HUES64 (cell line): ENCODE data around the gene SDK1.

ENCODE experiments used
- H3K27ac ChIP-seq: 2 replicates; pipeline ENCODE4 v1.7.0; 2013; ENCODE audit warnings: low read depth, low read length, inconsistent platforms
- H3K27me3 ChIP-seq: 2 replicates; pipeline ENCODE4 v1.6.1; 2013; ENCODE audit warnings: mild to moderate bottlenecking, low read length; ENCODE audit not compliant: insufficient read depth
- H3K36me3 ChIP-seq: 2 replicates; pipeline ENCODE4 v1.6.1; 2013; ENCODE audit warnings: mild to moderate bottlenecking, low read length; ENCODE audit not compliant: insufficient read depth
- H3K4me1 ChIP-seq: 2 replicates; pipeline ENCODE4 v1.6.1; 2013; ENCODE audit warnings: mild to moderate bottlenecking, low read length, moderate library complexity; ENCODE audit not compliant: insufficient read depth
- H3K4me3 ChIP-seq: 2 replicates; pipeline ENCODE4 v1.5.1; 2013; ENCODE audit warnings: mild to moderate bottlenecking, low read length, moderate library complexity
- H3K9ac ChIP-seq: 2 replicates; pipeline ENCODE4 v1.6.1; 2013; ENCODE audit warnings: mild to moderate bottlenecking, low read depth, low read length
- H3K9me3 ChIP-seq: 2 replicates; pipeline ENCODE4 v1.6.1; 2013; ENCODE audit warnings: low read depth, low read length; ENCODE audit not compliant: insufficient read depth
- WGBS: fragments of 150-250, 120-280 bp; methylation state at CpG from one replicate; pipeline ENCODE4 v1.1.7; 2013; ENCODE audit warnings: missing lambda C conversion rate; 5-methylcytosine and 5-hydroxymethylcytosine counted together

The SDK1 gene

GRCh38 chr7:3415861-3416312 is 114.8 kb downstream of the SDK1 start:
- Histone ChIP-seq H3K9ac (no peak overlapping the region), H3K36me3 (no peaks in the 10 kb centered on the region), H3K9me3 (no peaks in the 10 kb centered on the region), H3K4me1 (no peaks in the 10 kb centered on the region), H3K4me3 (no peak overlapping the region), H3K27ac (no peak overlapping the region), H3K27me3 (no peaks in the 10 kb centered on the region)
- 91% methylated on average over 3 of the region's 3 CpGs for WGBS

GRCh38 chr7:3416453-3416852 is 115.4 kb downstream of the SDK1 start:
- Histone ChIP-seq H3K9ac (no peak overlapping the region), H3K4me3 (no peak overlapping the region), H3K27me3 (no peaks in the 10 kb centered on the region), H3K4me1 (no peaks in the 10 kb centered on the region), H3K36me3 (no peaks in the 10 kb centered on the region), H3K9me3 (no peaks in the 10 kb centered on the region), H3K27ac (no peak overlapping the region)
- 90% methylated on average over 3 of the region's 4 CpGs for WGBS

GRCh38 chr7:3425087-3425486 is 124.0 kb downstream of the SDK1 start:
- no peaks in the 10 kb centered on the region for H3K9me3 ChIP-seq
- peaks cover 1% of the 10 kb centered on the region; the same call in 1 of the 2 replicates for H3K4me1 ChIP-seq
- no peaks in the 10 kb centered on the region for H3K36me3 ChIP-seq
- no peaks in the 10 kb centered on the region for H3K27me3 ChIP-seq
- H3K9ac ChIP-seq: no peak overlapping the region
- no peak overlapping the region for H3K27ac ChIP-seq
- no peak overlapping the region for H3K4me3 ChIP-seq

- Histone ChIP-seq H3K9me3 (no peaks in the 10 kb centered on the region), H3K27me3 (no peaks in the 10 kb centered on the region), H3K27ac (no peak overlapping the region), H3K9ac (no peak overlapping the region), H3K36me3 (no peaks in the 10 kb centered on the region), H3K4me1 (peaks cover 7% of the 10 kb centered on the region), H3K4me3 (no peak overlapping the region)
- 86% methylated on average over 4 of the region's 4 CpGs for WGBS
Observed at GRCh38 chr7:3426064-3426463, 125.0 kb downstream of the SDK1 start.

- no peaks in the 10 kb centered on the region for H3K36me3 ChIP-seq
- WGBS: 100% methylated on average over 1 of the region's 1 CpG
- no peaks in the 10 kb centered on the region for H3K27me3 ChIP-seq
- no peak overlapping the region for H3K27ac ChIP-seq
- H3K4me1 ChIP-seq: peaks cover 7% of the 10 kb centered on the region
- H3K9ac ChIP-seq: no peak overlapping the region
- H3K4me3 ChIP-seq: no peak overlapping the region
- no peaks in the 10 kb centered on the region for H3K9me3 ChIP-seq
Observed at GRCh38 chr7:3427957-3428356, 126.9 kb downstream of the SDK1 start.

- Histone ChIP-seq H3K27me3 (no peaks in the 10 kb centered on the region), H3K4me3 (no peak overlapping the region), H3K9me3 (no peaks in the 10 kb centered on the region), H3K4me1 (peaks cover 7% of the 10 kb centered on the region), H3K27ac (no peak overlapping the region), H3K9ac (no peak overlapping the region), H3K36me3 (no peaks in the 10 kb centered on the region)
- 66% methylated on average over 4 of the region's 4 CpGs for WGBS
Observed at GRCh38 chr7:3429981-3430380, 128.9 kb downstream of the SDK1 start.

GRCh38 chr7:3430588-3430987 is 129.5 kb downstream of the SDK1 start:
- no peaks in the 10 kb centered on the region for H3K36me3 ChIP-seq
- peak overlapping the region; percentile 46; the same call in 1 of the 2 replicates for H3K27ac ChIP-seq
- no peak overlapping the region for H3K4me3 ChIP-seq
- H3K9ac ChIP-seq: no peak overlapping the region
- 58% methylated on average over 7 of the region's 7 CpGs for WGBS
- H3K4me1 ChIP-seq: peaks cover 7% of the 10 kb centered on the region
- H3K27me3 ChIP-seq: no peaks in the 10 kb centered on the region
- no peaks in the 10 kb centered on the region for H3K9me3 ChIP-seq

GRCh38 chr7:3431306-3431705 is 130.3 kb downstream of the SDK1 start:
- WGBS: no CpG with 5 or more reads among the region's 1 CpG
- Histone ChIP-seq H3K27ac (no peak overlapping the region), H3K4me1 (peaks cover 8% of the 10 kb centered on the region), H3K9me3 (no peaks in the 10 kb centered on the region), H3K9ac (no peak overlapping the region), H3K27me3 (no peaks in the 10 kb centered on the region), H3K36me3 (no peaks in the 10 kb centered on the region), H3K4me3 (no peak overlapping the region)

- Histone ChIP-seq H3K27ac (no peak overlapping the region), H3K4me1 (peaks cover 19% of the 10 kb centered on the region), H3K9me3 (no peaks in the 10 kb centered on the region), H3K4me3 (no peak overlapping the region), H3K27me3 (no peaks in the 10 kb centered on the region), H3K36me3 (no peaks in the 10 kb centered on the region), H3K9ac (no peak overlapping the region)
- WGBS: 97% methylated on average over 4 of the region's 4 CpGs
Observed at GRCh38 chr7:3432911-3433310, 131.9 kb downstream of the SDK1 start.

- Histone ChIP-seq H3K27me3 (no peaks in the 10 kb centered on the region), H3K4me3 (no peak overlapping the region), H3K9ac (no peak overlapping the region), H3K36me3 (no peaks in the 10 kb centered on the region), H3K27ac (no peak overlapping the region), H3K9me3 (no peaks in the 10 kb centered on the region), H3K4me1 (peaks cover 22% of the 10 kb centered on the region)
- 93% methylated on average over 3 of the region's 4 CpGs for WGBS
Observed at GRCh38 chr7:3434611-3435010, 133.6 kb downstream of the SDK1 start.

- 92% methylated on average over 2 of the region's 2 CpGs for WGBS
- Histone ChIP-seq H3K9ac (no peak overlapping the region), H3K36me3 (no peaks in the 10 kb centered on the region), H3K9me3 (no peaks in the 10 kb centered on the region), H3K27ac (no peak overlapping the region), H3K4me1 (peaks cover 15% of the 10 kb centered on the region; the same call in 1 of the 2 replicates), H3K4me3 (no peak overlapping the region), H3K27me3 (no peaks in the 10 kb centered on the region)
Observed at GRCh38 chr7:3436112-3436511, 135.1 kb downstream of the SDK1 start.

- Histone ChIP-seq H3K9ac (no peak overlapping the region), H3K27ac (no peak overlapping the region)
Observed at GRCh38 chr7:3436746-3437145, 135.7 kb downstream of the SDK1 start.

More at GRCh38 chr7:3436746-3437145, 135.7 kb downstream of the SDK1 start:
- Histone ChIP-seq H3K9me3 (no peaks in the 10 kb centered on the region), H3K4me1 (peaks cover 15% of the 10 kb centered on the region; the same call in 1 of the 2 replicates), H3K4me3 (no peak overlapping the region), H3K27me3 (no peaks in the 10 kb centered on the region), H3K36me3 (no peaks in the 10 kb centered on the region)
- WGBS: 95% methylated on average over 3 of the region's 5 CpGs
